SK-N-SH (cell line): ENCODE data around the gene PLA2G6.

ENCODE experiments used
- EP300 ChIP-seq, 2 experiments: IDR thresholded peaks; 2 replicates each; pipeline versions ENCODE4 v1.4.0 to v1.6.1; 2012; ENCODE audit warnings: borderline replicate concordance in 1 of 2, low read depth in 1 of 2, low read length in 1 of 2
- EZH2phosphoT487 ChIP-seq: fragments of 200-600 bp; sonication (generic); IDR thresholded peaks from 2 replicates; pipeline ENCODE4 v1.6.1; 2017; ENCODE audit warnings: low read depth, mixed run types, mild to moderate bottlenecking, antibody characterized with exemption, moderate library complexity, borderline replicate concordance
- TF ChIP-seq, protein P1 (sequence below): fragments of 200-600 bp; sonication (generic); IDR thresholded peaks from 2 replicates; pipeline ENCODE4 v1.6.1; 2017; ENCODE audit warnings: antibody characterized with exemption, mild to moderate bottlenecking, moderate library complexity
- TF ChIP-seq, protein P2 (sequence below): IDR thresholded peaks from 2 replicates; pipeline ENCODE4 v1.4.0; 2012; ENCODE audit warnings: low read depth

DNA sequence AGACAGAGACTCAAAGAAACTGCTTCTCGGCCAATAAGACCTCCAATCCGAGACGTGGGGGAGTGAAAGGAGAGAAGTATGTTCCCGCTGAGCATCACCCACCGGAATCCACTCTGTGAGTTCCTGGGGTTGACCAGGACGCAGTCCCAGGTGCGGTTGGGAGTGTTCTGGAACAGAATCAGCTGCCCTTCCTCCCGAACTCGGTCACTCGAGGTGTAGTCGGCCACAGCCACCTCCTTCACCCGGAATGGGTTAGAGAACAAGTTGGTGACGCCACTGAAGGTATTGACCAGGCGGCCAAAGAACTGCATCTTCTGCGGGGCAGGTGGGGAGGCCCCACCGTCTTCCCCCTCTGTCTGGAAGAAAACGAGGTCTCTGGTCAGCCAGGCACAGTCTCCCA is 12.5 kb downstream of the PLA2G6 start:
- TF ChIP-seq EZH2phosphoT487 (no peak), EP300 (IDR thresholded peaks at IDR 0.05; ENCODE audit: borderline replicate concordance in 1 of 2, low read depth in 1 of 2, low read length in 1 of 2) (no peak)
- TF ChIP-seq, protein P1, sequence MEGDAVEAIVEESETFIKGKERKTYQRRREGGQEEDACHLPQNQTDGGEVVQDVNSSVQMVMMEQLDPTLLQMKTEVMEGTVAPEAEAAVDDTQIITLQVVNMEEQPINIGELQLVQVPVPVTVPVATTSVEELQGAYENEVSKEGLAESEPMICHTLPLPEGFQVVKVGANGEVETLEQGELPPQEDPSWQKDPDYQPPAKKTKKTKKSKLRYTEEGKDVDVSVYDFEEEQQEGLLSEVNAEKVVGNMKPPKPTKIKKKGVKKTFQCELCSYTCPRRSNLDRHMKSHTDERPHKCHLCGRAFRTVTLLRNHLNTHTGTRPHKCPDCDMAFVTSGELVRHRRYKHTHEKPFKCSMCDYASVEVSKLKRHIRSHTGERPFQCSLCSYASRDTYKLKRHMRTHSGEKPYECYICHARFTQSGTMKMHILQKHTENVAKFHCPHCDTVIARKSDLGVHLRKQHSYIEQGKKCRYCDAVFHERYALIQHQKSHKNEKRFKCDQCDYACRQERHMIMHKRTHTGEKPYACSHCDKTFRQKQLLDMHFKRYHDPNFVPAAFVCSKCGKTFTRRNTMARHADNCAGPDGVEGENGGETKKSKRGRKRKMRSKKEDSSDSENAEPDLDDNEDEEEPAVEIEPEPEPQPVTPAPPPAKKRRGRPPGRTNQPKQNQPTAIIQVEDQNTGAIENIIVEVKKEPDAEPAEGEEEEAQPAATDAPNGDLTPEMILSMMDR = no peak
- TF ChIP-seq, protein P2, sequence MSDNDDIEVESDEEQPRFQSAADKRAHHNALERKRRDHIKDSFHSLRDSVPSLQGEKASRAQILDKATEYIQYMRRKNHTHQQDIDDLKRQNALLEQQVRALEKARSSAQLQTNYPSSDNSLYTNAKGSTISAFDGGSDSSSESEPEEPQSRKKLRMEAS = no peak
